CD4-positive, alpha-beta T cell treated with Interleukin-1 beta for 1 hour (primary cell): ENCODE measurements around the gene PCDHB7.
"Not testable (repeated sequence)": the region's sequence is repeated elsewhere in the genome, so short reads cannot be mapped to it uniquely, and the experiment has no call there.

Source experiments
- DNase-seq, 2 donors: peaks; one replicate each; pipeline ENCODE4 v3.0.0-alpha.2; 2020 to 2022

Gene PCDHB7

GRCh38 chr5:141180313-141180712 is 7.9 kb downstream of the PCDHB7 start:
- DNase-seq, result no peak

DNA sequence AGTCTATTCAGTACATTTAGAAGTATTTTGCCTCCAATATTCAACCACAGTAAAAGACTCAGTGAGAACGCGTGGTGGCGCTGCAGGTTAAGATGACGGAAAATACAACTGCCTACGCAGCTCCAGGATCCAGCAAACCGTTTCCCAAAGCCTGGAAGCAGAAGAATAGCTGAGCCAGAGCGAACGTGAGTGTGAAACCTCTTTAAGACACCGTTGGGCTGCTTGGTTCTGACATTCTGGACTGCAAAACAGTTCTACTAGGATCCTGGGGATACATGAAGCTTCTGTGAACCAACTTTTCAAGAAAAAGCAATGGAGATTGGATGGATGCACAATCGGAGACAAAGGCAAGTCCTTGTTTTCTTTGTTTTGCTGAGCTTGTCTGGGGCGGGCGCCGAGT is 9.8 kb downstream of the PCDHB7 start, which contains the start of gene PCDHB16:
PCDHB16 (plus strand) TSS at position 140 of the 400 bp plus-strand sequence; CDS start at position 313, 173 bp downstream.
- DNase-seq, result no peak

DNA sequence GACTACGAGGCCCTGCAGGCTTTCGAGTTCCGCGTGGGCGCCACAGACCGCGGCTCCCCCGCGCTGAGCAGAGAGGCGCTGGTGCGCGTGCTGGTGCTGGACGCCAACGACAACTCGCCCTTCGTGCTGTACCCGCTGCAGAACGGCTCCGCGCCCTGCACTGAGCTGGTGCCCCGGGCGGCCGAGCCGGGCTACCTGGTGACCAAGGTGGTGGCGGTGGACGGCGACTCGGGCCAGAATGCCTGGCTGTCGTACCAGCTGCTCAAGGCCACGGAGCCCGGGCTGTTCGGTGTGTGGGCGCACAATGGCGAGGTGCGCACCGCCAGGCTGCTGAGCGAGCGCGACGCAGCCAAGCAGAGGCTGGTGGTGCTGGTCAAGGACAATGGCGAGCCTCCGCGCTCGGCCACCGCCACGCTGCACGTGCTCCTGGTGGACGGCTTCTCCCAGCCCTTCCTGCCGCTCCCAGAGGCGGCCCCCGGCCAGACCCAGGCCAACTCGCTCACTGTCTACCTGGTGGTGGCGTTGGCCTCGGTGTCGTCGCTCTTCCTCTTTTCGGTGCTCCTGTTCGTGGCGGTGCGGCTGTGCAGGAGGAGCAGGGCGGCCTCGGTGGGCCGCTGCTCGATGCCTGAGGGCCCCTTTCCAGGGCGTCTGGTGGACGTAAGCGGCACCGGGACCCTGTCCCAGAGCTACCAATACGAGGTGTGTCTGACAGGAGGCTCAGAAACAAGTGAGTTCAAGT is 11.8 kb downstream of the PCDHB7 start:
- not testable (repeated sequence) for DNase-seq

- peak in 1 of 2 donors; percentile 23 for DNase-seq
Observed at GRCh38 chr5:141186897-141187512, 14.6 kb downstream of the PCDHB7 start, which contains the start of gene PCDHB9. PCDHB9 (plus strand) TSS chr5:141187161; CDS start chr5:141187319, 158 bp downstream.

- not testable (repeated sequence) for DNase-seq
Observed at GRCh38 chr5:141188682-141189081, 16.2 kb downstream of the PCDHB7 start.

DNA sequence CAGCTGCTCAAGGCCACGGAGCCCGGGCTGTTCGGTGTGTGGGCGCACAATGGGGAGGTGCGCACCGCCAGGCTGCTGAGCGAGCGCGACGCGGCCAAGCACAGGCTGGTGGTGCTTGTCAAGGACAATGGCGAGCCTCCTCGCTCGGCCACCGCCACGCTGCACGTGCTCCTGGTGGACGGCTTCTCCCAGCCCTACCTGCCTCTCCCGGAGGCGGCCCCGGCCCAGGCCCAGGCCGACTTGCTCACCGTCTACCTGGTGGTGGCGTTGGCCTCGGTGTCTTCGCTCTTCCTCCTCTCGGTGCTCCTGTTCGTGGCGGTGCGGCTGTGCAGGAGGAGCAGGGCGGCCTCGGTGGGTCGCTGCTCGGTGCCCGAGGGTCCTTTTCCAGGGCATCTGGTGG is 16.7 kb downstream of the PCDHB7 start:
- not testable (repeated sequence) for DNase-seq

DNA sequence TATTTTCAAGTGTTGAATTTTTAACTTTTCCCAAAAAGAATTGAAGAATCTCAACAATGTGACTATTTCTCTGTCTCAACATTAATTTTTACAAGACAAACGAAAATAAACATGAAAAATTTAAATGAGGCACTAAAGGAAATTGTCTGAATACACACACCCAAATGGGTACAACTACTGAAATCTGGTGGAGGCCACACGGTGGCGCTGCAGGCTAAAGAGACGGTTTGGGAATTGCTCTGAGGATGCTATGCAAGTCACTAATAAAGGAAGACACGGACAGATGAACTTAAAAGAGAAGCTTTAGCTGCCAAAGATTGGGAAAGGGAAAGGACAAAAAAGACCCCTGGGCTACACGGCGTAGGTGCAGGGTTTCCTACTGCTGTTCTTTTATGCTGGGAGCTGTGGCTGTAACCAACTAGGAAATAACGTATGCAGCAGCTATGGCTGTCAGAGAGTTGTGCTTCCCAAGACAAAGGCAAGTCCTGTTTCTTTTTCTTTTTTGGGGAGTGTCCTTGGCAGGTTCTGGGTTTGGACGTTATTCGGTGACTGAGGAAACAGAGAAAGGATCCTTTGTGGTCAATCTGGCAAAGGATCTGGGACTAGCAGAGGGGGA is 19.8 kb downstream of the PCDHB7 start, which contains the start of gene PCDHB10:
PCDHB10 (plus strand) TSS at position 244 of the 616 bp plus-strand sequence; CDS start at position 444, 200 bp downstream.
- DNase-seq, result peak in 1 of 2 donors; percentile 22

- not testable (repeated sequence) for DNase-seq
Observed at GRCh38 chr5:141194332-141194731, 21.9 kb downstream of the PCDHB7 start.

- no peak for DNase-seq
Observed at GRCh38 chr5:141196363-141196762, 23.9 kb downstream of the PCDHB7 start.

- peak in 1 of 2 donors; percentile 5 for DNase-seq
Observed at GRCh38 chr5:141199359-141200235, 27.2 kb downstream of the PCDHB7 start, which contains the start of gene PCDHB11. PCDHB11 (plus strand) TSS chr5:141199627; CDS start chr5:141199775, 148 bp downstream.

- DNase-seq, result not testable (repeated sequence)
Observed at GRCh38 chr5:141201126-141201525, 28.7 kb downstream of the PCDHB7 start.

GRCh38 chr5:141201646-141202045 is 29.2 kb downstream of the PCDHB7 start:
- not testable (repeated sequence) for DNase-seq

GRCh38 chr5:141208478-141208877 is 36.0 kb downstream of the PCDHB7 start, which contains the start of gene PCDHB12:
PCDHB12 (plus strand) TSS chr5:141208719; CDS start chr5:141208908, 189 bp downstream.
- DNase-seq, result no peak

DNA sequence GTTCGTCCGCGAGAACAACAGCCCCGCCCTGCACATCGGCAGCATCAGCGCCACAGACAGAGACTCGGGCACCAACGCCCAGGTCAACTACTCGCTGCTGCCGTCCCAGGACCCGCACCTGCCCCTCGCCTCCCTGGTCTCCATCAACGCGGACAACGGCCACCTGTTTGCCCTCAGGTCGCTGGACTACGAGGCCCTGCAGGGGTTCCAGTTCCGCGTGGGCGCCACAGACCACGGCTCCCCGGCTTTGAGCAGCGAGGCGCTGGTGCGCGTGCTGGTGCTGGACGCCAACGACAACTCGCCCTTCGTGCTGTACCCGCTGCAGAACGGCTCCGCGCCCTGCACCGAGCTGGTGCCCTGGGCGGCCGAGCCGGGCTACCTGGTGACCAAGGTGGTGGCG is 37.8 kb downstream of the PCDHB7 start:
- not testable (repeated sequence) for DNase-seq

- not testable (repeated sequence) for DNase-seq
Observed at GRCh38 chr5:141210849-141211248, 38.4 kb downstream of the PCDHB7 start.

DNA sequence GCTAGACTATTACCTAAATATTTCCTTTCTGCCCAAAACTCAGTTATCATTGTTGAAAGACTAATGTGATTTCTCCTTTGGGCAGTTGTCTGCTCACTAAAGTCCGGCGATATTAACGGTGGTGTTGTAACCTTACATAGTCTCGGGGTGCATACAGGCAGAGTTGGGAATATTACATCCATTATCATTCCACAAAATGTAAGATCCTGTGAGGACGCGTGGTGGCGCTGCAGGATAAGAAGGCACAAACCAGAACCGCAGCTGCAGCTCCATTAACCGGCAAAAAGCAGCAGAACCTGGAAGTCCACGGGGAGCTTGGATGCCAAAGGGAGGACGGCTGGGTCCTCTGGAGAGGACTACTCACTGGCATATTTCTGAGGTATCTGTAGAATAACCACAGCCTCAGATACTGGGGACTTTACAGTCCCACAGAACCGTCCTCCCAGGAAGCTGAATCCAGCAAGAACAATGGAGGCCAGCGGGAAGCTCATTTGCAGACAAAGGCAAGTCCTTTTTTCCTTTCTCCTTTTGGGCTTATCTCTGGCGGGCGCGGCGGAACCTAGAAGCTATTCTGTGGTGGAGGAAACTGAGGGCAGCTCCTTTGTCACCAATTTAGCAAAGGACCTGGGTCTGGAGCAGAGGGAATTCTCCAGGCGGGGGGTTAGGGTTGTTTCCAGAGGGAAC is 41.4 kb downstream of the PCDHB7 start, which contains the start of gene PCDHB13:
PCDHB13 (plus strand) TSS at position 264 of the 684 bp plus-strand sequence; CDS start at position 469, 205 bp downstream.
- peak in 1 of 2 donors; percentile 12 for DNase-seq

DNA sequence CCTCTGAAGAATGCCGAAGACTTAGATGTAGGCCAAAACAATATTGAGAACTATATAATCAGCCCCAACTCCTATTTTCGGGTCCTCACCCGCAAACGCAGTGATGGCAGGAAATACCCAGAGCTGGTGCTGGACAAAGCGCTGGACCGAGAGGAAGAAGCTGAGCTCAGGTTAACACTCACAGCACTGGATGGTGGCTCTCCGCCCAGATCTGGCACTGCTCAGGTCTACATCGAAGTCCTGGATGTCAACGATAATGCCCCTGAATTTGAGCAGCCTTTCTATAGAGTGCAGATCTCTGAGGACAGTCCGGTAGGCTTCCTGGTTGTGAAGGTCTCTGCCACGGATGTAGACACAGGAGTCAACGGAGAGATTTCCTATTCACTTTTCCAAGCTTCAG is 42.1 kb downstream of the PCDHB7 start:
- DNase-seq, result not testable (repeated sequence)

GRCh38 chr5:141215504-141215903 is 43.1 kb downstream of the PCDHB7 start:
- not testable (repeated sequence) for DNase-seq

DNA sequence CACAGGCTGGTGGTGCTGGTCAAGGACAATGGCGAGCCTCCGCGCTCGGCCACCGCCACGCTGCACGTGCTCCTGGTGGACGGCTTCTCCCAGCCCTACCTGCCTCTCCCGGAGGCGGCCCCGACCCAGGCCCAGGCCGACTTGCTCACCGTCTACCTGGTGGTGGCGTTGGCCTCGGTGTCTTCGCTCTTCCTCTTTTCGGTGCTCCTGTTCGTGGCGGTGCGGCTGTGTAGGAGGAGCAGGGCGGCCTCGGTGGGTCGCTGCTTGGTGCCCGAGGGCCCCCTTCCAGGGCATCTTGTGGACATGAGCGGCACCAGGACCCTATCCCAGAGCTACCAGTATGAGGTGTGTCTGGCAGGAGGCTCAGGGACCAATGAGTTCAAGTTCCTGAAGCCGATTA is 43.6 kb downstream of the PCDHB7 start:
- DNase-seq, result not testable (repeated sequence)

DNA sequence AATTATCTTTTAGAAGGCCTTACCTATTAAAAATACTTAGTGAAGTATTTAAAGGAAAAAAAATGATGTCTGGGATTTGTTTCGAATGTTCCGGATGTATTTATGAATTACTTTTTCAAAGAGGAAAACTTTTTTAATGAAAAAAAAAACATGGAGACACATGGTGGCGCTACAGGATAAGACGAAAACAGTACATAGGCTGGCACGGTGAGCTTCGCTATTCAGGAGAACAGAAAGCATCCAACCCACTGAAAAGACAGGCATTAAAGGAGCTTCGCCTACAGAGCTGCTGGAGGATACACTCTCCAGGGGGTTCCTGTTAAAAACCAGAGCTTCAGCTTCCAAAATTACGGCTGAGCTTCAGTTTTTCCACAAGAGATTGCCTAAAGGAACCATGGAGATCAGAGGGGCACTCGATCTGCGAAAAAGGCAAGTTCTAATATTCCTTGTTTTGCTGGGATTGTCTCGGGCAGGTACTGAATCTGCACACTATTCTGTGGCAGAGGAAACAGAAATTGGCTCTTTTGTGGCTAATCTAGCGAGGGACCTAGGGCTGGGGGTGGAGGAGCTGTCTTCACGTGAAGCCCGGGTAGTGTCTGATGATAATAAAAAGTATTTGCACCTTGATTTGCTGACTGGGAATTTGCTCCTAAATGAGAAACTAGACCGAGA is 50.8 kb downstream of the PCDHB7 start, which contains the start of gene PCDHB14:
PCDHB14 (plus strand) TSS at position 232 of the 672 bp plus-strand sequence; CDS start at position 395, 163 bp downstream.
- DNase-seq, result peak in 1 of 2 donors; percentile 2
